A549 (cell line): Measurements from ENCODE around the gene SLC9A2.

Source experiments
- BHLHE40 ChIP-seq: IDR thresholded peaks from 2 replicates; pipeline ENCODE4 v1.6.1; 2012; ENCODE audit warnings: low read depth, low read length, inconsistent platforms
- ESRRA ChIP-seq: fragments of 150-350 bp; IDR thresholded peaks from 2 replicates; pipeline ENCODE4 v1.6.1; 2014; ENCODE audit warnings: mild to moderate bottlenecking, low read length, borderline replicate concordance
- POLR2A ChIP-seq: IDR thresholded peaks from 2 replicates; pipeline ENCODE4 v1.6.1; 2012; ENCODE audit warnings: mild to moderate bottlenecking, low read length
- RFX5 ChIP-seq: fragments of 450-650 bp; IDR thresholded peaks from 2 replicates; pipeline ENCODE4 v1.7.1; 2014; ENCODE audit warnings: antibody characterized with exemption, mild to moderate bottlenecking, moderate library complexity
- RNF2 ChIP-seq: fragments of 200-600 bp; sonication (generic); IDR thresholded peaks from 2 replicates; pipeline ENCODE4 v1.6.1; 2016; ENCODE audit warnings: low read depth, mild to moderate bottlenecking, antibody characterized with exemption, moderate library complexity, borderline replicate concordance
- ZC3H11A ChIP-seq: fragments of 450-650 bp; IDR thresholded peaks from 2 replicates; pipeline ENCODE4 v1.6.1; 2014; ENCODE audit warnings: antibody characterized with exemption, mild to moderate bottlenecking
- TF ChIP-seq, protein P1 (sequence below): fragments of >200 bp; sonication (Bioruptor Twin); formaldehyde crosslinking; IDR thresholded peaks from 3 replicates; pipeline ENCODE4 v1.5.1; 2016
- TF ChIP-seq, protein P2 (sequence below): fragments of >200 bp; sonication (Bioruptor Twin); formaldehyde crosslinking; IDR thresholded peaks from 2 replicates; pipeline ENCODE4 v1.6.1; 2016
- TF ChIP-seq, protein P3 (sequence below): IDR thresholded peaks from 2 replicates; pipeline ENCODE4 v1.6.1; 2012

DNA sequence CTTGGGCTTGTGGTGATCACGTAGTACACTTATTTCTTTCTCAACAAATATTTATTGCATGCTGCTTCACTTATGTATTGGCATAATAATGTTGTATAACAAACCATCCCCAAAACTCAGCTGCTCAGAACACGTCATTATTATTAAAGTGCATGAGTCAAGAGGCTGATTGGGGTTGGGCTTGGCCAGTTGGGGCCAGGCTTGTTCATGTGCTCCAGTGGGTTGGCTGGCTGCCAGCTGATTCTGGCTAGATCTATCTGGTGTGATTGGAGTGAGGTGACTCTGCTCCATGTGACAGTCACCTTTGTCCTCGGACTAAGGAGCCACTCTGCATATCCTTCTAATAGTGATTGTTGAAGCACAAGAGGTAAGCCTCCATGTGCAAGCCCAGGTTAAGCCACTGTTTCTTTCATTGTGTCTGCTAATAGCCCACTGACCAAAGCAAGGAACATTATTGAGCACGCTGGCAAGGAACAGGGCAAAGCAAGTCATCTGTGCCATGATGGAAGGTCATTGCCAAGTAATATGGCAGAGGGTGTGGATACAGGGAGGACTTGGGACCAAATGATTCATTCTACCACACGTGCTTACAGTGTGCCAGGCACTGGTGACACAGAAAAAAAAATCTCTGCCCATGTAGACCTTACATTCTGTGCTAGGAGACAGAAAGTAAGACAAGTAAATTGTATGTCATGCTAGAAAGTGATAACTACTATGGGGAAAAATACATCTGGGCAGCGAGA lies 79.2 kb downstream of the SLC9A2 start:
- TF ChIP-seq, protein P1, sequence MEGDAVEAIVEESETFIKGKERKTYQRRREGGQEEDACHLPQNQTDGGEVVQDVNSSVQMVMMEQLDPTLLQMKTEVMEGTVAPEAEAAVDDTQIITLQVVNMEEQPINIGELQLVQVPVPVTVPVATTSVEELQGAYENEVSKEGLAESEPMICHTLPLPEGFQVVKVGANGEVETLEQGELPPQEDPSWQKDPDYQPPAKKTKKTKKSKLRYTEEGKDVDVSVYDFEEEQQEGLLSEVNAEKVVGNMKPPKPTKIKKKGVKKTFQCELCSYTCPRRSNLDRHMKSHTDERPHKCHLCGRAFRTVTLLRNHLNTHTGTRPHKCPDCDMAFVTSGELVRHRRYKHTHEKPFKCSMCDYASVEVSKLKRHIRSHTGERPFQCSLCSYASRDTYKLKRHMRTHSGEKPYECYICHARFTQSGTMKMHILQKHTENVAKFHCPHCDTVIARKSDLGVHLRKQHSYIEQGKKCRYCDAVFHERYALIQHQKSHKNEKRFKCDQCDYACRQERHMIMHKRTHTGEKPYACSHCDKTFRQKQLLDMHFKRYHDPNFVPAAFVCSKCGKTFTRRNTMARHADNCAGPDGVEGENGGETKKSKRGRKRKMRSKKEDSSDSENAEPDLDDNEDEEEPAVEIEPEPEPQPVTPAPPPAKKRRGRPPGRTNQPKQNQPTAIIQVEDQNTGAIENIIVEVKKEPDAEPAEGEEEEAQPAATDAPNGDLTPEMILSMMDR = no peak
- TF ChIP-seq, protein P2, sequence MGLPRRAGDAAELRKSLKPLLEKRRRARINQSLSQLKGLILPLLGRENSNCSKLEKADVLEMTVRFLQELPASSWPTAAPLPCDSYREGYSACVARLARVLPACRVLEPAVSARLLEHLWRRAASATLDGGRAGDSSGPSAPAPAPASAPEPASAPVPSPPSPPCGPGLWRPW = no peak
- no peak for TF ChIP-seq BHLHE40
- no peak for TF ChIP-seq POLR2A
- TF ChIP-seq RNF2 = no peak
- TF ChIP-seq, protein P3, sequence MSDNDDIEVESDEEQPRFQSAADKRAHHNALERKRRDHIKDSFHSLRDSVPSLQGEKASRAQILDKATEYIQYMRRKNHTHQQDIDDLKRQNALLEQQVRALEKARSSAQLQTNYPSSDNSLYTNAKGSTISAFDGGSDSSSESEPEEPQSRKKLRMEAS = no peak
- TF ChIP-seq RFX5 = no peak
- no peak for TF ChIP-seq ZC3H11A
- no peak for TF ChIP-seq ESRRA
